ENCODE data around the gene INTS11. TPM values are rescaled to one million over a fixed set of nuclear protein-coding genes. Genes with fewer than 3 reads are reported as not detected.

Gene INTS11
- total RNA-seq, 1 donor from 2014 or later = 151 TPM

DNA sequence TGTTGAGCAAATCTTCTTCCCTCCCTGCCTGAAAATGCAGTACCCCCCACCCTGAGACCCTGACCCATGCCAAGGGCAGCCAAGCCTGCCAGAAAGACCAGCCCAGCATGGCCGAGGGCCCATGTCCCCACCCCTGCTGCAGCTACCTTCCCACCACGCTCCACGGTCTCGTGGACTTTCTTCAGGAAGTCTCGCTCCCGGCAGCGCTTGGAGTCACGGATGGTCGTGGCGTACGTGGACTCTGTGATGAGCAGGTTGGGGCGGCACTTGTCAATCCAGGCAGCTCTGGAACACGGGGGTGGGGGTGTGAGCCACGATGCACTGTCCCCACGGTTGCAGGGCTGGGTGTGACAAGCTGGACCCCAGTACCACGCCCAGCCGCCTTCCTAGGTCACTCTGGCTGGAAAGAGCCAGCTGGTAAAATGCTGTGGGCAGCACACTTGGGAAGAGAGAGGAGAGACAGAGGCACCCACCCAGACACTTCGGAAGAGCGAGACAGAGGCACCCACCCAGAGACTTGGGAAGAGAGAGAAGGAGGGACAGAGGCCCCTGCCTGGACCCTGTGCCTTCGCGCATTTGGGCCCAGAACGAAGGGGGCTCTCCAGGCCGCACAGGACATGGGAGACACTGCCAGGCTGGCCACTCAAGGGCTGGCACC lies 9.7 kb downstream of the INTS11 start:
- DNase-seq = no peak
- Mint-ChIP-seq H3K4me1 (no peaks in the 10 kb centered on the region), H3K9me3 (no peaks in the 10 kb centered on the region), H3K4me3 (no peak overlapping the region), H3K36me3 (ENCODE audit: low read depth) (peaks cover 51% of the 10 kb centered on the region), H3K27me3 (no peaks in the 10 kb centered on the region), H3K27ac (no peak overlapping the region)
- ChIA-PET CTCF (no interaction called here), POLR2A (no interaction called here)
- ATAC-seq (ENCODE audit: low read depth) = no peak
- TF ChIP-seq, protein P1, sequence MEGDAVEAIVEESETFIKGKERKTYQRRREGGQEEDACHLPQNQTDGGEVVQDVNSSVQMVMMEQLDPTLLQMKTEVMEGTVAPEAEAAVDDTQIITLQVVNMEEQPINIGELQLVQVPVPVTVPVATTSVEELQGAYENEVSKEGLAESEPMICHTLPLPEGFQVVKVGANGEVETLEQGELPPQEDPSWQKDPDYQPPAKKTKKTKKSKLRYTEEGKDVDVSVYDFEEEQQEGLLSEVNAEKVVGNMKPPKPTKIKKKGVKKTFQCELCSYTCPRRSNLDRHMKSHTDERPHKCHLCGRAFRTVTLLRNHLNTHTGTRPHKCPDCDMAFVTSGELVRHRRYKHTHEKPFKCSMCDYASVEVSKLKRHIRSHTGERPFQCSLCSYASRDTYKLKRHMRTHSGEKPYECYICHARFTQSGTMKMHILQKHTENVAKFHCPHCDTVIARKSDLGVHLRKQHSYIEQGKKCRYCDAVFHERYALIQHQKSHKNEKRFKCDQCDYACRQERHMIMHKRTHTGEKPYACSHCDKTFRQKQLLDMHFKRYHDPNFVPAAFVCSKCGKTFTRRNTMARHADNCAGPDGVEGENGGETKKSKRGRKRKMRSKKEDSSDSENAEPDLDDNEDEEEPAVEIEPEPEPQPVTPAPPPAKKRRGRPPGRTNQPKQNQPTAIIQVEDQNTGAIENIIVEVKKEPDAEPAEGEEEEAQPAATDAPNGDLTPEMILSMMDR (IDR thresholded peaks at IDR 0.05) = no peak
- intact Hi-C loops (cut with micrococcal nuclease) = no loop called here

DNA sequence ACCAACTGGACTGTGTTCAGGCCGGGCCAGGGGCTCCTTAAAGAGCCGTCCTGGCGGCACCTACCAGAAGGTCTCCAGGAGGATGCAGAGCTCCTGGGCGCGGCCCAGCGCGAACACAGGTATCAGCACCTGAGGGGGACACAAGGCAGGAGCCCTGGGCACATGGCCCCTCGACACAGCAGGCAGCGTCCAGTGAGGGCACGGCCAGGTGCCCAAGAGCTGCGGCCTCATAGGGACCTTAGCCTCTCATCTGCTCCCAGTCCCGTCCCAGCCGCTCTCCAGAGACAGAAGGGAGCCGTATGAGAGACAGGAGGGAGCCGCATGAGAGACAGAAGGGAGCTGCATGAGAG lies 10.2 kb downstream of the INTS11 start:
- no peak for ATAC-seq (ENCODE audit: low read depth)
- no peaks in the 10 kb centered on the region for H3K9me3 Mint-ChIP-seq

DNA sequence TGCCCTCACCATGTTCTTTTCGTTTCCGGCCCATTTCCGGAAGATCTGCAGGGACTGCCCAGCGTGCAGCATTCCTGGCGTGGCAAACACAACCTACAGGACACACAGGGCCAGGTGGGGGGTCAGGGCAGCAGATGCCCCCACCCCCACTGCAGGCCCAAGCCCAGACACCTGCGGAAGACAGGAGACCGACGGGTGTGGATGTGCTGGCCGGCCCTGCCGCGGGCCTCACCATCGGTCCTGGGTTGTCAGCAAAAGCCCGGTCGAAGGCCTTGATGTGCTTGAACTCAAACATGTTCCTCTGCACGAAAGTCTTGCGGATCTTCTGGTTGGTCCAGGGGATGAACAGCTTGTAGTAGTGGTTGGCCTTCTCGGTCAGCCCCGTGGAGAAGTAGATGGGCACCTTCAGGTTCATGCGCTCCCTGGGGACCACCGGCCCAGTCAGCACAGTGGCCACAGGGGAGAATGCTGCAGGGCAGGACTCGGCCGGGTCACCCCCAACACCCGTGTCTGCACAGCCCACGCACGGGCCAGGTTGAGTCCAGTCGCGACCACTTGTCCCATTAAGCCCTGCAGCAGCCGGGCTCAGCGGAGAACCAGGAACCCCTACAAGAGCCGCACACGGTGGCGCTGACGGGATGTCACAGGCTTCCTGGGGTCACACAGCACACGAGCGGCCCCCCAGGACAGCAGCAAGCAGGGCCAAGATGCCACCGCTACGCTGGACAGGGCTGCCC lies 10.8 kb downstream of the INTS11 start:
- CTCF ChIA-PET = no interaction called here
- peaks cover 42% of the 10 kb centered on the region for H3K36me3 Mint-ChIP-seq (ENCODE audit: low read depth)
- H3K27ac Mint-ChIP-seq = no peak overlapping the region

More for the DNA sequence above, 10.2 kb downstream of the INTS11 start:
- Mint-ChIP-seq H3K27me3 (no peaks in the 10 kb centered on the region), H3K4me3 (no peak overlapping the region), H3K4me1 (peaks cover 5% of the 10 kb centered on the region), H3K36me3 (ENCODE audit: low read depth) (peaks cover 48% of the 10 kb centered on the region), H3K27ac (no peak overlapping the region)
- TF ChIP-seq, protein P1 (IDR thresholded peaks at IDR 0.05) = no peak
- intact Hi-C loops (cut with micrococcal nuclease) = no loop called here
- POLR2A ChIA-PET = no interaction called here
- DNase-seq = no peak
- CTCF ChIA-PET = no interaction called here

DNA sequence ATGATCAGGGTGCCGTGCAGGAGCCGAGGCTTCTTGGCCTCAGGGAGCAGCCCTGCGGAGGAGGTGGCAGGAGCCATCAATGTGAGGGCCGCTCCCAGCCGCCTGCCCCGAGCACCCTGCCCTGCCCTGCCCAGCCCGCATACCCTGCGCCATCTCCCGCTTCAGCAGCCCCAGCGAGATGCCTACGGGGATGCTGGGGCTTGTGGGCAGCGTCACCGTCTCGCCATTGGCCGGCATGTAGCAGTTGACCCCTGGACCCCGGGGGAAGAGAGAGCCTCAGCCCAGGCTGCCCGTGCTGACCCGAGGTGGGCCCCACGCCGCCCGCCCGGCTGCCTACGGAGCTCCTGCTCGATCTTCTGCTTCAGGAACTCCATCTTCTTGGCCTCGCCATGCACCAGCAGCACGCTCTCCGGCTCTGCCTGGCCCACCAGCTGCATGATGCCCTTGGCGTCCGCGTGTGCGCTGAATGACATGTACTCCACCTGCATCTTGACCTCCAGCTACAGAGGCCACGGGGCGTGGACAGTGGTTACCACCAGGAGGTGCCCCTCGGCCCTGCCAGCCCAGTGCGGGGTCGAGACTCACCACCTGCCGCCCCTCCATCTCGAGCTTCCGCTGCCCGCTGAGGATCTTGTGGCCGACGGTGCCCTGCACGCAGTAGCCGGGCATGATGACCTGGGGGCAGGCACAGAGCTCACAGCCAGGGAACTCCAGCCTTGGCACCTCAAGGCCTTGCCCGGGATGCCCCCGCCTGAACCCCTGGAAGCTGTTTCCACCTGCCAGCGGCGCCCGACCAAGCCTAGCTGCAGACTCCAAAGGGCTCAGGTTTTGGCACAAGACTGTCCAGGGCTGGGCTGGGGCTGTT lies 11.8 kb downstream of the INTS11 start:
- no peak for ATAC-seq (ENCODE audit: low read depth)
- H3K36me3 Mint-ChIP-seq (ENCODE audit: low read depth) = peaks cover 39% of the 10 kb centered on the region
- CTCF ChIA-PET = no interaction called here

More for the DNA sequence above, 10.8 kb downstream of the INTS11 start:
- intact Hi-C loops (cut with micrococcal nuclease) = no loop called here
- TF ChIP-seq, protein P1 (IDR thresholded peaks at IDR 0.05) = no peak
- H3K9me3 Mint-ChIP-seq = no peaks in the 10 kb centered on the region
- H3K27me3 Mint-ChIP-seq = no peaks in the 10 kb centered on the region
- H3K4me3 Mint-ChIP-seq = no peak overlapping the region
- H3K4me1 Mint-ChIP-seq = peaks cover 7% of the 10 kb centered on the region
- POLR2A ChIA-PET = no interaction called here
- no peak for ATAC-seq (ENCODE audit: low read depth)
- DNase-seq = no peak

More for the DNA sequence above, 11.8 kb downstream of the INTS11 start:
- Mint-ChIP-seq H3K27ac (no peak overlapping the region), H3K9me3 (no peaks in the 10 kb centered on the region), H3K4me1 (peaks cover 7% of the 10 kb centered on the region), H3K27me3 (no peaks in the 10 kb centered on the region), H3K4me3 (no peak overlapping the region)
- POLR2A ChIA-PET = interaction anchor here (0.9 kb wide), 1 partner anchor 63 kb away, joined by 4 read pairs; no protein-coding TSS in a partner anchor
- TF ChIP-seq, protein P1 (IDR thresholded peaks at IDR 0.05) = no peak
- intact Hi-C loops (cut with micrococcal nuclease) = no loop called here
- no peak for DNase-seq
